Testis (tissue), 2 donors: ENCODE data around the gene AQP9.

Source experiments
- CTCF ChIP-seq, 3 experiments: fragments of 450-650 bp in 2 of 3; fragments of 200-600 bp in 1 of 3; sonication (generic) in 1 of 3; IDR thresholded peaks; one replicate each; pipeline ENCODE4 v1.5.1; 2016 to 2019; ENCODE audit warnings: antibody characterized with exemption in 3 of 3, mild to moderate bottlenecking in 2 of 3, moderate library complexity in 1 of 3
- POLR2A ChIP-seq: fragments of 450-650 bp; IDR thresholded peaks from one replicate; pipeline ENCODE4 v1.6.1; 2017; ENCODE audit warnings: antibody characterized with exemption, mild to moderate bottlenecking, moderate library complexity

GRCh38 chr15:58174709-58175108, 36.5 kb downstream of the AQP9 start:
- TF ChIP-seq POLR2A = no peak
- no peak for TF ChIP-seq CTCF (IDR thresholded peaks at IDR 0.05)
